ENCODE results near the gene ACP4. TPM values are rescaled to one million over a fixed set of nuclear protein-coding genes. Genes with fewer than 3 reads are reported as not detected.

ACP4 gene
- total and polyA plus RNA-seq, 2 of the 13 experiments (the other 11 are each of a cell fraction or from before 2014, with no cell fraction given): 0.08 TPM; not detected in 1

- TF ChIP-seq AHDC1 (CRISPR knock-in tag; IDR thresholded peaks at IDR 0.05; ENCODE audit: borderline replicate concordance) (no peak), CC2D1A (CRISPR knock-in tag; IDR thresholded peaks at IDR 0.05) (0 out of 2 replicates have a peak, but pooled peaks have one; percentile 53), ZNF136 (CRISPR knock-in tag; IDR thresholded peaks at IDR 0.05; ENCODE audit: low read depth) (0 out of 2 replicates have a peak, but pooled peaks have one; percentile 45), YEATS2 (CRISPR knock-in tag; IDR thresholded peaks at IDR 0.05; ENCODE audit: borderline replicate concordance) (peak; percentile 99), ZGPAT (CRISPR knock-in tag; IDR thresholded peaks at IDR 0.05) (peak; percentile 21; the same call in 1 of the 2 replicates), ZNF230 (CRISPR knock-in tag; IDR thresholded peaks at IDR 0.05) (peak; percentile 87), CBFB (CRISPR knock-in tag; IDR thresholded peaks at IDR 0.05) (peak; percentile 58; the same call in 1 of the 2 replicates), ZSCAN25 (CRISPR knock-in tag; IDR thresholded peaks at IDR 0.05) (0 out of 2 replicates have a peak, but pooled peaks have one; percentile 50), CBX1 (IDR thresholded peaks at IDR 0.05; ENCODE audit: low read depth) (peak; percentile 16), ZNF414 (CRISPR knock-in tag; IDR thresholded peaks at IDR 0.05) (0 out of 2 replicates have a peak, but pooled peaks have one; percentile 69), ZNF124 (CRISPR knock-in tag; IDR thresholded peaks at IDR 0.05) (0 out of 2 replicates have a peak, but pooled peaks have one; percentile 75), RBM39 (IDR thresholded peaks at IDR 0.05; ENCODE audit: low read depth, low read length, poor library complexity, severe bottlenecking) (peak; percentile 98), HDAC1 (CRISPR knock-in tag; IDR thresholded peaks at IDR 0.05) (peak; percentile 89)
- TF ChIP-seq, protein P1, sequence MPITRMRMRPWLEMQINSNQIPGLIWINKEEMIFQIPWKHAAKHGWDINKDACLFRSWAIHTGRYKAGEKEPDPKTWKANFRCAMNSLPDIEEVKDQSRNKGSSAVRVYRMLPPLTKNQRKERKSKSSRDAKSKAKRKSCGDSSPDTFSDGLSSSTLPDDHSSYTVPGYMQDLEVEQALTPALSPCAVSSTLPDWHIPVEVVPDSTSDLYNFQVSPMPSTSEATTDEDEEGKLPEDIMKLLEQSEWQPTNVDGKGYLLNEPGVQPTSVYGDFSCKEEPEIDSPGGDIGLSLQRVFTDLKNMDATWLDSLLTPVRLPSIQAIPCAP (CRISPR knock-in tag; IDR thresholded peaks at IDR 0.05; ENCODE audit: low read depth): no peak
- TF ChIP-seq, protein P2, sequence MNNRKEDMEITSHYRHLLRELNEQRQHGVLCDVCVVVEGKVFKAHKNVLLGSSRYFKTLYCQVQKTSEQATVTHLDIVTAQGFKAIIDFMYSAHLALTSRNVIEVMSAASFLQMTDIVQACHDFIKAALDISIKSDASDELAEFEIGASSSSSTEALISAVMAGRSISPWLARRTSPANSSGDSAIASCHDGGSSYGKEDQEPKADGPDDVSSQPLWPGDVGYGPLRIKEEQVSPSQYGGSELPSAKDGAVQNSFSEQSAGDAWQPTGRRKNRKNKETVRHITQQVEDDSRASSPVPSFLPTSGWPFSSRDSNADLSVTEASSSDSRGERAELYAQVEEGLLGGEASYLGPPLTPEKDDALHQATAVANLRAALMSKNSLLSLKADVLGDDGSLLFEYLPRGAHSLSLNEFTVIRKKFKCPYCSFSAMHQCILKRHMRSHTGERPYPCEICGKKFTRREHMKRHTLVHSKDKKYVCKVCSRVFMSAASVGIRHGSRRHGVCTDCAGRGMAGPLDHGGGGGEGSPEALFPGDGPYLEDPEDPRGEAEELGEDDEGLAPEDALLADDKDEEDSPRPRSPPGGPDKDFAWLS (CRISPR knock-in tag; IDR thresholded peaks at IDR 0.05; ENCODE audit: borderline replicate concordance): 0 out of 2 replicates have a peak, but pooled peaks have one; percentile 63
Measured at GRCh38 chr19:50804420-50805272, 14.4 kb downstream of the ACP4 start (continued).

Measured in HepG2 (cell line).